ENCODE data around the gene LLGL2.
"Not testable (repeated sequence)": the region's sequence is repeated elsewhere in the genome, so short reads cannot be mapped to it uniquely, and the experiment has no call there.

LLGL2 gene

GRCh38 chr17:75507733-75508719 is 17.5 kb upstream of the LLGL2 start:
- DNase-seq (ENCODE audit: low read depth): no peak

GRCh38 chr17:75508931-75509361 is 16.6 kb upstream of the LLGL2 start:
- no peak for DNase-seq (ENCODE audit: low read depth)

- DNase-seq (ENCODE audit: low read depth): no peak
These were observed 15.8 kb upstream of the LLGL2 start for GRCh38 chr17:75509528-75510258.

GRCh38 chr17:75511270-75511609 is 14.3 kb upstream of the LLGL2 start:
- no peak for DNase-seq (ENCODE audit: low read depth)

- DNase-seq (ENCODE audit: low read depth): no peak
These were observed 13.6 kb upstream of the LLGL2 start for GRCh38 chr17:75511610-75512575.

- no peak for DNase-seq (ENCODE audit: low read depth)
These were observed 12.4 kb upstream of the LLGL2 start for GRCh38 chr17:75512926-75513640.

- DNase-seq (ENCODE audit: low read depth): no peak
These were observed 11.9 kb upstream of the LLGL2 start for GRCh38 chr17:75513641-75514000.

- DNase-seq (ENCODE audit: low read depth): no peak
These were observed 11.1 kb upstream of the LLGL2 start for GRCh38 chr17:75514299-75514918.

GRCh38 chr17:75514919-75515495 is 10.5 kb upstream of the LLGL2 start:
- no peak for DNase-seq (ENCODE audit: low read depth)

- DNase-seq (ENCODE audit: low read depth): peak; percentile 21
These were observed 9.8 kb upstream of the LLGL2 start, which contains the start of gene CASKIN2 for GRCh38 chr17:75515496-75516254. TSS of gene CASKIN2 (minus strand) at chr17:75515537. CDS start at chr17:75513804, 1,733 bp downstream.

- DNase-seq (ENCODE audit: low read depth): peak; percentile 24
These were observed 9.3 kb upstream of the LLGL2 start, which contains the start of gene TSEN54 for GRCh38 chr17:75516255-75516618. TSS of gene TSEN54 (plus strand) at chr17:75516528. CDS start at chr17:75516561, 33 bp downstream.

- DNase-seq (ENCODE audit: low read depth): no peak
These were observed 8.7 kb upstream of the LLGL2 start for GRCh38 chr17:75516619-75517296.

GRCh38 chr17:75517297-75517865 is 8.1 kb upstream of the LLGL2 start:
- no peak for DNase-seq (ENCODE audit: low read depth)

GRCh38 chr17:75518201-75518600 is 7.3 kb upstream of the LLGL2 start:
- no peak for DNase-seq (ENCODE audit: low read depth)

- no peak for DNase-seq (ENCODE audit: low read depth)
These were observed 6.4 kb upstream of the LLGL2 start for GRCh38 chr17:75518983-75519537.

GRCh38 chr17:75520413-75520812 is 5.1 kb upstream of the LLGL2 start:
- not testable (repeated sequence) for DNase-seq (ENCODE audit: low read depth)

- DNase-seq (ENCODE audit: low read depth): no peak
These were observed 4.2 kb upstream of the LLGL2 start for GRCh38 chr17:75521290-75521689.
